RWPE2 (cell line): Measurements from ENCODE around the gene ANXA2R.
A peak's percentile ranks its signal among the peaks of the same experiment; 100 is the strongest.

Source experiments
- ATAC-seq: fragments of 200-7000 bp; cut with Tn5 transposase; 3 replicates; pipeline ENCODE4 v1.9.1; 2021; ENCODE audit warnings: low read depth
- DNase-seq: peaks from one replicate; pipeline ENCODE4 v3.0.0-alpha.2; 2020; ENCODE audit warnings: low spot score
- H3K27ac ChIP-seq: fragments of 450-650 bp; 2 replicates; pipeline ENCODE4 v1.5.1; 2017; ENCODE audit warnings: mild to moderate bottlenecking; ENCODE audit not compliant: poor library complexity, severe bottlenecking
- H3K27me3 ChIP-seq: fragments of 250-450 bp; sonication (Bioruptor Pico); 2 replicates; pipeline ENCODE4 v1.5.1; 2021; ENCODE audit warnings: mild to moderate bottlenecking, moderate library complexity; ENCODE audit not compliant: insufficient read depth, poor library complexity, severe bottlenecking
- H3K36me3 ChIP-seq: fragments of 250-450 bp; sonication (Bioruptor Pico); 2 replicates; pipeline ENCODE4 v1.5.1; 2020; ENCODE audit warnings: low read depth, mild to moderate bottlenecking, moderate library complexity
- H3K4me1 ChIP-seq: fragments of 250-450 bp; sonication (Bioruptor Pico); 2 replicates; pipeline ENCODE4 v1.5.1; 2021; ENCODE audit warnings: mild to moderate bottlenecking, moderate library complexity; ENCODE audit not compliant: insufficient read depth, poor library complexity, severe bottlenecking
- H3K4me3 ChIP-seq: fragments of 250-450 bp; sonication (Bioruptor Pico); 2 replicates; pipeline ENCODE4 v1.5.1; 2021; ENCODE audit warnings: mild to moderate bottlenecking, moderate library complexity; ENCODE audit not compliant: severe bottlenecking
- H3K9me3 ChIP-seq: fragments of 250-450 bp; sonication (Bioruptor Pico); 2 replicates; pipeline ENCODE4 v1.5.1; 2021; ENCODE audit warnings: mild to moderate bottlenecking, moderate library complexity; ENCODE audit not compliant: severe bottlenecking
- CTCF ChIP-seq: fragments of 450-650 bp; IDR thresholded peaks from one replicate; pipeline ENCODE4 v1.5.1; 2017; ENCODE audit warnings: mild to moderate bottlenecking, moderate library complexity; ENCODE audit not compliant: poor library complexity, severe bottlenecking

The ANXA2R gene

GRCh38 chr5:43066799-43067741 lies 27.0 kb upstream of the ANXA2R start:
- peak; percentile 59 for ATAC-seq
- no peaks in the 10 kb centered on the region for H3K27me3 ChIP-seq

GRCh38 chr5:43065948-43066798 lies 26.1 kb upstream of the ANXA2R start:
- peak; percentile 36 for ATAC-seq
- peaks cover 14% of the 10 kb centered on the region for H3K36me3 ChIP-seq

More at GRCh38 chr5:43066799-43067741, 27.0 kb upstream of the ANXA2R start:
- Histone ChIP-seq H3K4me3 (peak overlapping the region; percentile 67), H3K27ac (peak overlapping the region; percentile 88), H3K4me1 (peaks cover 14% of the 10 kb centered on the region), H3K36me3 (peaks cover 14% of the 10 kb centered on the region), H3K9me3 (no peaks in the 10 kb centered on the region)
- DNase-seq, result peak; percentile 89
- TF ChIP-seq CTCF, result no peak

GRCh38 chr5:43065387-43065947 lies 25.3 kb upstream of the ANXA2R start:
- no peaks in the 10 kb centered on the region for H3K27me3 ChIP-seq
- H3K9me3 ChIP-seq, result no peaks in the 10 kb centered on the region
- peak overlapping the region; percentile 67 for H3K4me3 ChIP-seq
- TF ChIP-seq CTCF, result no peak
- H3K4me1 ChIP-seq, result peaks cover 14% of the 10 kb centered on the region
- no peak for ATAC-seq
- H3K27ac ChIP-seq, result peak overlapping the region; percentile 88
- H3K36me3 ChIP-seq, result peaks cover 8% of the 10 kb centered on the region
- DNase-seq, result no peak

More at GRCh38 chr5:43065948-43066798, 26.1 kb upstream of the ANXA2R start:
- H3K27me3 ChIP-seq, result no peaks in the 10 kb centered on the region
- TF ChIP-seq CTCF, result no peak
- DNase-seq, result peak; percentile 77
- H3K4me3 ChIP-seq, result peak overlapping the region; percentile 67
- H3K4me1 ChIP-seq, result peaks cover 14% of the 10 kb centered on the region
- peak overlapping the region; percentile 88 for H3K27ac ChIP-seq
- H3K9me3 ChIP-seq, result no peaks in the 10 kb centered on the region

- TF ChIP-seq CTCF, result no peak
- Histone ChIP-seq H3K4me3 (no peak overlapping the region), H3K9me3 (no peaks in the 10 kb centered on the region), H3K4me1 (peaks cover 14% of the 10 kb centered on the region), H3K27ac (peak overlapping the region; percentile 88), H3K36me3 (no peaks in the 10 kb centered on the region), H3K27me3 (no peaks in the 10 kb centered on the region)
- no peak for ATAC-seq
- DNase-seq, result no peak
Observed at GRCh38 chr5:43063721-43064171, 23.6 kb upstream of the ANXA2R start.
